ENCODE measurements around the gene GNPTG. TPM values are rescaled to one million over a fixed set of nuclear protein-coding genes. Genes with fewer than 3 reads are reported as not detected.

GNPTG gene
- total and polyA plus RNA-seq, 2 of the 13 experiments (the other 11 are each of a cell fraction or from before 2014, with no cell fraction given) = 22.7 to 71.1 TPM

DNA sequence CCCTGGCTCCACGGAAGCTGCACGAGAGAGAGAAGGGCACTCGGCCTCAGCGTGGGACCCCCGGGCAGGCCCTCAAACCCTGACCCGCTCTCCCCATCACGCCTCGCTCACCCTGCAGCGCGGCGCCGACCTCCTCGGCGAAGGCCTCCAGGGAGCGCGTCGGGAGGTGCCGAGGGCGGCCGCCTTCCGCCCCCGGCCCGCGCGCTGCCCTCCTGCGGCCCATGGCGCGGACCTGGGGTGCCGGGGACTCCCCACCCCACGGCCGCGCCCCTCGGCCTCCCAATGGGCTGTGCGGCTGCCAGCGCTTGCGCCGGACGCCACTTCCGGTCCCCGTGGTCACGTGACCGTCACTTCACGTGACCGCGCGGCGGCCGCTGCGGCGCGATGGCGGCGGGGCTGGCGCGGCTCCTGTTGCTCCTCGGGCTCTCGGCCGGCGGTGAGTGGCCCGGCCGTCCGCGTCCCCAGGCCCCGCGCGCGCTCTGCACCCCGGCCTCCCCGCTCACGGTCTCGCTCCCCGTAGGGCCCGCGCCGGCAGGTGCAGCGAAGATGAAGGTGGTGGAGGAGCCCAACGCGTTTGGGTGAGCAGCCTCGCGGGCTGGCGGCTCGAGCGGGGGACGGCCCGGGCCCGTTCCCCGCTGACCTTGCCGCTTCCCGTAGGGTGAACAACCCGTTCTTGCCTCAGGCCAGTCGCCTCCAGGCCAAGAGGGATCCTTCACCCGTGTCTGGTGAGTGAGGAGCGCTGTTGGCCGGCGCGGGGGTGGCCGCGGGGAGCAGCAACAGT lies at the start of gene GNPTG, which contains the start of gene TSR3 (continued):
- no peak for TF ChIP-seq ZNF841 (CRISPR knock-in tag; IDR thresholded peaks at IDR 0.05; ENCODE audit: borderline replicate concordance)
- TF ChIP-seq, protein P1, sequence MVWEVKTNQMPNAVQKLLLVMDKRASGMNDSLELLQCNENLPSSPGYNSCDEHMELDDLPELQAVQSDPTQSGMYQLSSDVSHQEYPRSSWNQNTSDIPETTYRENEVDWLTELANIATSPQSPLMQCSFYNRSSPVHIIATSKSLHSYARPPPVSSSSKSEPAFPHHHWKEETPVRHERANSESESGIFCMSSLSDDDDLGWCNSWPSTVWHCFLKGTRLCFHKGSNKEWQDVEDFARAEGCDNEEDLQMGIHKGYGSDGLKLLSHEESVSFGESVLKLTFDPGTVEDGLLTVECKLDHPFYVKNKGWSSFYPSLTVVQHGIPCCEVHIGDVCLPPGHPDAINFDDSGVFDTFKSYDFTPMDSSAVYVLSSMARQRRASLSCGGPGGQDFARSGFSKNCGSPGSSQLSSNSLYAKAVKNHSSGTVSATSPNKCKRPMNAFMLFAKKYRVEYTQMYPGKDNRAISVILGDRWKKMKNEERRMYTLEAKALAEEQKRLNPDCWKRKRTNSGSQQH (CRISPR knock-in tag; IDR thresholded peaks at IDR 0.05; ENCODE audit: low read depth) = peak; percentile 94; the same call in 1 of the 2 replicates
- no peak for TF ChIP-seq NFE2L2 (IDR thresholded peaks at IDR 0.05; ENCODE audit: low read length)
- TF ChIP-seq NONO (IDR thresholded peaks at IDR 0.05) = no peak
- peak; percentile 89 for TF ChIP-seq NONO (CRISPR knock-in tag; conservative IDR thresholded peaks at IDR 0.05)
- peak; percentile 80; the same call in 1 of the 2 replicates for TF ChIP-seq HES4 (CRISPR knock-in tag; IDR thresholded peaks at IDR 0.05; ENCODE audit: borderline replicate concordance)
- TF ChIP-seq, protein P2, sequence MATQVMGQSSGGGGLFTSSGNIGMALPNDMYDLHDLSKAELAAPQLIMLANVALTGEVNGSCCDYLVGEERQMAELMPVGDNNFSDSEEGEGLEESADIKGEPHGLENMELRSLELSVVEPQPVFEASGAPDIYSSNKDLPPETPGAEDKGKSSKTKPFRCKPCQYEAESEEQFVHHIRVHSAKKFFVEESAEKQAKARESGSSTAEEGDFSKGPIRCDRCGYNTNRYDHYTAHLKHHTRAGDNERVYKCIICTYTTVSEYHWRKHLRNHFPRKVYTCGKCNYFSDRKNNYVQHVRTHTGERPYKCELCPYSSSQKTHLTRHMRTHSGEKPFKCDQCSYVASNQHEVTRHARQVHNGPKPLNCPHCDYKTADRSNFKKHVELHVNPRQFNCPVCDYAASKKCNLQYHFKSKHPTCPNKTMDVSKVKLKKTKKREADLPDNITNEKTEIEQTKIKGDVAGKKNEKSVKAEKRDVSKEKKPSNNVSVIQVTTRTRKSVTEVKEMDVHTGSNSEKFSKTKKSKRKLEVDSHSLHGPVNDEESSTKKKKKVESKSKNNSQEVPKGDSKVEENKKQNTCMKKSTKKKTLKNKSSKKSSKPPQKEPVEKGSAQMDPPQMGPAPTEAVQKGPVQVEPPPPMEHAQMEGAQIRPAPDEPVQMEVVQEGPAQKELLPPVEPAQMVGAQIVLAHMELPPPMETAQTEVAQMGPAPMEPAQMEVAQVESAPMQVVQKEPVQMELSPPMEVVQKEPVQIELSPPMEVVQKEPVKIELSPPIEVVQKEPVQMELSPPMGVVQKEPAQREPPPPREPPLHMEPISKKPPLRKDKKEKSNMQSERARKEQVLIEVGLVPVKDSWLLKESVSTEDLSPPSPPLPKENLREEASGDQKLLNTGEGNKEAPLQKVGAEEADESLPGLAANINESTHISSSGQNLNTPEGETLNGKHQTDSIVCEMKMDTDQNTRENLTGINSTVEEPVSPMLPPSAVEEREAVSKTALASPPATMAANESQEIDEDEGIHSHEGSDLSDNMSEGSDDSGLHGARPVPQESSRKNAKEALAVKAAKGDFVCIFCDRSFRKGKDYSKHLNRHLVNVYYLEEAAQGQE (IDR thresholded peaks at IDR 0.05; ENCODE audit: borderline replicate concordance in 1 of 2, low read depth in 1 of 2, low read length in 2 of 2) = 0 out of 4 replicates have a peak, but pooled peaks of 1 of the 2 experiments have one; percentile 49
- TF ChIP-seq, protein P3, sequence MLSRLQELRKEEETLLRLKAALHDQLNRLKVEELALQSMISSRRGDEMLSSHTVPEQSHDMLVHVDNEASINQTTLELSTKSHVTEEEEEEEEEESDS (CRISPR knock-in tag; IDR thresholded peaks at IDR 0.05; ENCODE audit: borderline replicate concordance) = no peak
- no peak for TF ChIP-seq SP5 (CRISPR knock-in tag; IDR thresholded peaks at IDR 0.05; ENCODE audit: borderline replicate concordance, low read depth)
- peak; percentile 50; the same call in 1 of the 2 replicates for TF ChIP-seq MED13 (CRISPR knock-in tag; IDR thresholded peaks at IDR 0.05)
- TF ChIP-seq RARG (CRISPR knock-in tag; IDR thresholded peaks at IDR 0.05; ENCODE audit: low read depth) = no peak
- no peak for TF ChIP-seq ZNF780A (CRISPR knock-in tag; IDR thresholded peaks at IDR 0.05)
- TF ChIP-seq, protein P4, sequence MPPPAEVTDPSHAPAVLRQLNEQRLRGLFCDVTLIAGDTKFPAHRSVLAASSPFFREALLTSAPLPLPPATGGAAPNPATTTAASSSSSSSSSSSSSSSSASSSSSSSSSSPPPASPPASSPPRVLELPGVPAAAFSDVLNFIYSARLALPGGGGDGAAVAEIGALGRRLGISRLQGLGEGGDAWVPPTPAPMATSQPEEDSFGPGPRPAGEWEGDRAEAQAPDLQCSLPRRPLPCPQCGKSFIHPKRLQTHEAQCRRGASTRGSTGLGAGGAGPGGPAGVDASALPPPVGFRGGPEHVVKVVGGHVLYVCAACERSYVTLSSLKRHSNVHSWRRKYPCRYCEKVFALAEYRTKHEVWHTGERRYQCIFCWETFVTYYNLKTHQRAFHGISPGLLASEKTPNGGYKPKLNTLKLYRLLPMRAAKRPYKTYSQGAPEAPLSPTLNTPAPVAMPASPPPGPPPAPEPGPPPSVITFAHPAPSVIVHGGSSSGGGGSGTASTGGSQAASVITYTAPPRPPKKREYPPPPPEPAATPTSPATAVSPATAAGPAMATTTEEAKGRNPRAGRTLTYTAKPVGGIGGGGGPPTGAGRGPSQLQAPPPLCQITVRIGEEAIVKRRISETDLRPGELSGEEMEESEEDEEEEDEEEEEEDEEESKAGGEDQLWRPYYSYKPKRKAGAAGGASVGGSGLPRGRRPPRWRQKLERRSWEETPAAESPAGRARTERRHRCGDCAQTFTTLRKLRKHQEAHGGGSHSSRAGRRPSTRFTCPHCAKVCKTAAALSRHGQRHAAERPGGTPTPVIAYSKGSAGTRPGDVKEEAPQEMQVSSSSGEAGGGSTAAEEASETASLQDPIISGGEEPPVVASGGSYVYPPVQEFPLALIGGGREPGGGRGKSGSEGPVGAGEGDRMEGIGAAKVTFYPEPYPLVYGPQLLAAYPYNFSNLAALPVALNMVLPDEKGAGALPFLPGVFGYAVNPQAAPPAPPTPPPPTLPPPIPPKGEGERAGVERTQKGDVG (CRISPR knock-in tag; IDR thresholded peaks at IDR 0.05; ENCODE audit: borderline replicate concordance) = no peak
- TF ChIP-seq ZSCAN25 (CRISPR knock-in tag; IDR thresholded peaks at IDR 0.05) = no peak
- TF ChIP-seq, protein P5, sequence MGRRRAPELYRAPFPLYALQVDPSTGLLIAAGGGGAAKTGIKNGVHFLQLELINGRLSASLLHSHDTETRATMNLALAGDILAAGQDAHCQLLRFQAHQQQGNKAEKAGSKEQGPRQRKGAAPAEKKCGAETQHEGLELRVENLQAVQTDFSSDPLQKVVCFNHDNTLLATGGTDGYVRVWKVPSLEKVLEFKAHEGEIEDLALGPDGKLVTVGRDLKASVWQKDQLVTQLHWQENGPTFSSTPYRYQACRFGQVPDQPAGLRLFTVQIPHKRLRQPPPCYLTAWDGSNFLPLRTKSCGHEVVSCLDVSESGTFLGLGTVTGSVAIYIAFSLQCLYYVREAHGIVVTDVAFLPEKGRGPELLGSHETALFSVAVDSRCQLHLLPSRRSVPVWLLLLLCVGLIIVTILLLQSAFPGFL (CRISPR knock-in tag; IDR thresholded peaks at IDR 0.05) = no peak
- no peak for TF ChIP-seq ARHGAP35 (CRISPR knock-in tag; IDR thresholded peaks at IDR 0.05; ENCODE audit: borderline replicate concordance)
- no peak for TF ChIP-seq CBX2 (IDR thresholded peaks at IDR 0.05; ENCODE audit: low read depth, low read length)
- TF ChIP-seq CBX2 (CRISPR knock-in tag; IDR thresholded peaks at IDR 0.05; ENCODE audit: low read depth) = no peak
- TF ChIP-seq ZNF556 (CRISPR knock-in tag; IDR thresholded peaks at IDR 0.05; ENCODE audit: borderline replicate concordance) = peak; percentile 63; the same call in 1 of the 2 replicates
- TF ChIP-seq ZNF331 (CRISPR knock-in tag; IDR thresholded peaks at IDR 0.05) = peak; percentile 63; the same call in 1 of the 2 replicates
